ENCODE data around the gene B9D2. TPM values are rescaled to one million over a fixed set of nuclear protein-coding genes. Genes with fewer than 3 reads are reported as not detected.

The B9D2 gene
- total and polyA plus RNA-seq, 2 of the 4 experiments (the other 2 are of a cell fraction): 6.1 to 9.7 TPM

DNA sequence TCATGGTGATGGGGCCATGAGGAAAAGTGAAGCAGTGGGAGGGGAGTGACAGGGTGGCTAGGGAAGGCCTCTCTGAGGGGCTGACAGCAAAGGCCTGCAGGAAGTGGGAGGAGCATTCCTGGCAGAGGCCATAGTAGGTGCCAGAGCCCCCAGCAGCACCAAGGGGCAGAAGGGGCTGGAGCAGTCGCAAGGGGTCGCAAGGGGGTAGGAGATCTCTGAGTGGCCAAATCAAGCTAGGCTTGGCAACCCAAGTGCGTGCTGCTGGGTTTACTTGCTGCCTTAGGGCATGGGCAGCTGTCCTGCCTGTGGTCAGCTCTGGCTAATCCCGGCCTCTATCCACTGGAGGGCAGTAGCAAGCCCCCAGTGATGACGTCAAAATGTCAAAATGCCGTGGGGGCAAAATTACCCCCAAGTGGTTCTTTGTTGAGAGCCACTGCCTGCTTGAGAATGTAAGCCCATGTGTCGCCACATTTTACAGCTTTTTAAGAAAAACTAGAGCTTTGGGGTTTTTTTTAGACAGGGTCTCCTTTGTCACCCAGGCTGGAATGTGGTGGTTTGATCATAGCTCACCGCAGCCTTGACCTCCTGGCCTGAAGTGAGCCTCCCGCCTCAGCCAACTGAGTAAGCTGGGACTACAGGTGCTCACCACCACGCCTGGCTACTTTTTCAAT lies 42.2 kb downstream of the B9D2 start (continued):
- no peak for TF ChIP-seq CEBPB (IDR thresholded peaks at IDR 0.05; ENCODE audit: low read depth, low read length)
- peak; percentile 56; the same call in 1 of the 2 replicates for TF ChIP-seq POLR2A (IDR thresholded peaks at IDR 0.05; ENCODE audit: low read depth, low read length)
- TF ChIP-seq RFX5 (IDR thresholded peaks at IDR 0.05; ENCODE audit: low read depth, low read length): no peak

DNA sequence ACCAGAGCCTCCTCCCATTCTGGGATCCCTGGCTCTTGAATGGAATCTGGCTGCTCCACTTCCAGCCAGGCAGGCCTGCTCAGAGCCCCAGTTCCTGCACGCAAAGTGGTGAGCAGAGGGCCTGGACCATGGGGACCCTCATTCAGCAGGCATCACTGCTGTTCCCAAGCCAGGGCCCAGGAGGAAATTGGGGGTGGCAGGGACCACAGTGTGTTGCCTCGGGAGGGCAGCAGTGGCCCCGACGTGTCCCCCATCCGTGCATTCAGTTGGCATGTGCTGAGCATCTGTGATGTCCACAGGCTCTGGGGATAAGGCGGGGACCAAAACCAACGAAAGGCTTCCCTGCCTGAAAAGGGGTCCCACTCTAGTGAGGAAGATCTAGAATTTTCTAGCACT lies 42.7 kb downstream of the B9D2 start:
- no peak overlapping the region for H2AFZ ChIP-seq (replicated peaks; ENCODE audit: low read length, poor library complexity)
- no peak overlapping the region for H3K14ac ChIP-seq (replicated peaks; ENCODE audit: low read depth, low read length)
- H4K5ac ChIP-seq (ENCODE audit: low read depth, low read length): no peak overlapping the region
- peaks cover 16 to 72% of the 10 kb centered on the region in 2 experiments for H3K79me1 ChIP-seq (ENCODE audit: low read depth in 1 of 2, low read length in 2 of 2)
- H4K91ac ChIP-seq (ENCODE audit: insufficient read depth, low read depth, low read length): peak overlapping the region; percentile 51; the same call in 1 of the 2 replicates
- 85% methylated on average over 4 of the region's 7 CpGs; no CpG with 5 or more reads in 1 of the 2 experiments for WGBS, 2 experiments (ENCODE audit: extremely low coverage in 2 of 2, insufficient read length in 1 of 2)
- H3K9ac ChIP-seq (ENCODE audit: low read depth, low read length): peak overlapping the region; percentile 9; the same call in 1 of the 2 replicates
- H3K4me3 ChIP-seq (ENCODE audit: insufficient read depth, low read depth, low read length): no peak overlapping the region
- dilution Hi-C loops (cut with HindIII; ENCODE audit: low sequenced_read_pairs, unreplicated experiment): no loop called here
- no peaks in the 10 kb centered on the region for H3K9me3 ChIP-seq (ENCODE audit: control insufficient read depth, insufficient read depth, low read length)
- ChIA-PET POLR2A (ENCODE audit: unreplicated experiment) (no interaction called here), CTCF (interaction anchor here (1.4 kb wide), 1 partner anchor 31 kb away, joined by 4 read pairs; no protein-coding TSS in a partner anchor)
- H2BK5ac ChIP-seq (ENCODE audit: low read depth, low read length, poor library complexity, severe bottlenecking): peak overlapping the region; percentile 7
- peaks cover 62% of the 10 kb centered on the region for H4K20me1 ChIP-seq (ENCODE audit: insufficient read depth, low read length)
- H3K27ac ChIP-seq (ENCODE audit: insufficient read depth, low read length): peak overlapping the region; percentile 51; the same call in 1 of the 2 replicates
- H2BK15ac ChIP-seq (ENCODE audit: low read depth, low read length): no peak overlapping the region
- H3K27me3 ChIP-seq (ENCODE audit: control insufficient read depth, insufficient read depth, low read length): no peaks in the 10 kb centered on the region
- no peak overlapping the region for H3K23ac ChIP-seq (ENCODE audit: low read depth, low read length)
- H2BK120ac ChIP-seq (ENCODE audit: low read depth, low read length): peak overlapping the region; percentile 11; the same call in 1 of the 2 replicates
- no peak overlapping the region; a peak in 1 of 4 replicates for H4K8ac ChIP-seq (ENCODE audit: low read depth in 2 of 2, low read length in 2 of 2)
- peaks cover 48% of the 10 kb centered on the region for H3K36me3 ChIP-seq (ENCODE audit: control insufficient read depth, insufficient read depth, low read length)
- in situ Hi-C loops (cut with MboI; ENCODE audit: low sequenced_read_pairs): no loop called here
- DNase-seq (no peak), ATAC-seq (ENCODE audit: low read depth) (no peak)
- H2BK20ac ChIP-seq (ENCODE audit: low read depth, low read length): no peak overlapping the region
- TF ChIP-seq CTCF (conservative IDR thresholded peaks at IDR 0.05; ENCODE audit: low read depth, low read length) (no peak), FOS (IDR thresholded peaks at IDR 0.05; ENCODE audit: low read depth, low read length) (no peak), BHLHE40 (IDR thresholded peaks at IDR 0.05; ENCODE audit: low read depth, low read length) (no peak), SMC3 (IDR thresholded peaks at IDR 0.05; ENCODE audit: low read depth, low read length) (no peak), CEBPB (IDR thresholded peaks at IDR 0.05; ENCODE audit: low read depth, low read length) (no peak), MAZ (IDR thresholded peaks at IDR 0.05; ENCODE audit: borderline replicate concordance, low read depth, low read length) (no peak), RAD21 (IDR thresholded peaks at IDR 0.05; ENCODE audit: low read length) (no peak)
- peaks cover 26% of the 10 kb centered on the region for H3K9me1 ChIP-seq (ENCODE audit: insufficient read depth, low read length)
- peak overlapping the region; percentile 67 for H2AK5ac ChIP-seq (ENCODE audit: low read depth, low read length)
- no peak overlapping the region for H3K56ac ChIP-seq (ENCODE audit: extremely low read depth, insufficient read depth, low read length)
- H3K4me2 ChIP-seq (ENCODE audit: low read depth, low read length): no peak overlapping the region
- no peak overlapping the region for H3K18ac ChIP-seq (ENCODE audit: low read depth, low read length)
- intact Hi-C loops (cut with micrococcal nuclease): loop anchor here (1.0 kb wide), 1 partner anchor 110 kb away; no protein-coding TSS in a partner anchor
- H3K4ac ChIP-seq (ENCODE audit: low read depth, low read length): peak overlapping the region; percentile 89
- H2AK9ac ChIP-seq (replicated peaks; ENCODE audit: low read depth, low read length, poor library complexity): peak overlapping the region; percentile 10
- peaks cover 41% of the 10 kb centered on the region for H3K4me1 ChIP-seq (ENCODE audit: control insufficient read depth, insufficient read depth, low read length)
- no TSS peak for BruUV-seq (replicated peaks)

All from IMR-90 (cell line).